Subcutaneous adipose tissue (tissue), 4 donors: ENCODE results near the gene SYNJ1. TPM values are rescaled to one million over a fixed set of nuclear protein-coding genes. Genes with fewer than 3 reads are reported as not detected.

Experiments used
- total RNA-seq, 4 donors: library from RNA; depleted of rRNA; stranded (reverse); fragments of >200 nt; gene quantifications; one replicate each; pipeline ENCODE4 v1.1.0, GENCODE V29; 2016
- TF ChIP-seq, protein P1 (sequence below): fragments of 450-650 bp; IDR thresholded peaks from one replicate; pipeline ENCODE4 v1.5.1; 2016; ENCODE audit warnings: low read depth, mild to moderate bottlenecking, control low read depth, antibody characterized with exemption, moderate library complexity

Gene SYNJ1
- total RNA-seq, 4 donors from 2014 or later: 11.3 to 18.8 (median 14.0) TPM

DNA sequence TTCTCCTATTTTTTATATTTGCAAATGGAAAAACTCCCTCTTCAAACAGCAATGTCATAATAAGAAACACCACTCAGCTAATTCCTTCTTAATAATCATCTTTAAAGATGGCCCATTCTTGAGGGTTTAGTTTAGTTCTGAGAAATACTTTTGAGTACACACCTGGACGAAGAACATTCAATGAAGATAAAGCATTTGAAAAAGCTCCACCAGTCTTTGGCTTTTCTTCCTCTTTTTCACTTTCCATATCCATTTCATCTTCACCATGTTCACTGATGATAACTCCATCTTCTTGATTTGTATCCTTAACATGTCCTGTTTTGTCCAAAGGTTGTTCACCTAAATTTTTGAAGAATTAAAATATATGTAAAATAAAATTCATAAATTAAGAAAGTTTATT is 36.4 kb upstream of the SYNJ1 start:
- TF ChIP-seq, protein P1, sequence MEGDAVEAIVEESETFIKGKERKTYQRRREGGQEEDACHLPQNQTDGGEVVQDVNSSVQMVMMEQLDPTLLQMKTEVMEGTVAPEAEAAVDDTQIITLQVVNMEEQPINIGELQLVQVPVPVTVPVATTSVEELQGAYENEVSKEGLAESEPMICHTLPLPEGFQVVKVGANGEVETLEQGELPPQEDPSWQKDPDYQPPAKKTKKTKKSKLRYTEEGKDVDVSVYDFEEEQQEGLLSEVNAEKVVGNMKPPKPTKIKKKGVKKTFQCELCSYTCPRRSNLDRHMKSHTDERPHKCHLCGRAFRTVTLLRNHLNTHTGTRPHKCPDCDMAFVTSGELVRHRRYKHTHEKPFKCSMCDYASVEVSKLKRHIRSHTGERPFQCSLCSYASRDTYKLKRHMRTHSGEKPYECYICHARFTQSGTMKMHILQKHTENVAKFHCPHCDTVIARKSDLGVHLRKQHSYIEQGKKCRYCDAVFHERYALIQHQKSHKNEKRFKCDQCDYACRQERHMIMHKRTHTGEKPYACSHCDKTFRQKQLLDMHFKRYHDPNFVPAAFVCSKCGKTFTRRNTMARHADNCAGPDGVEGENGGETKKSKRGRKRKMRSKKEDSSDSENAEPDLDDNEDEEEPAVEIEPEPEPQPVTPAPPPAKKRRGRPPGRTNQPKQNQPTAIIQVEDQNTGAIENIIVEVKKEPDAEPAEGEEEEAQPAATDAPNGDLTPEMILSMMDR: no peak

DNA sequence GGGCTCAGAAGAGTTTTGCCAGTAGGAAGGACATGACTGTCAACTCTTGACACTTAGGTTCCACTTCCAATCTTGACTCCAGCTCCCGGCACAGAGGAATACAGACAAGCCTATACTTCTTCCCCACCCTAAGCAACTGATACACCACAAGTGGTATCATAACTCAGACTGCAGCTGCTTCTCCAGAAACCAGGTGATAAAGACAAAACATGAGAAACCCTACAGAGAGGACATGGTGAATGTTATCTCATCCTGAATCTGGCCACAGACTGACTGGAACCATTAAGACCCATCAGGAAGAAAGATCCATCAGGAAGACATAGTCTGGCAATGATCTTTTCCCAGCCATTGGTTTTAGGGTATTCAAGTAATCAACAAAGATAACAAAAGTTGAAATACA is 30.0 kb upstream of the SYNJ1 start:
- TF ChIP-seq, protein P1: no peak

DNA sequence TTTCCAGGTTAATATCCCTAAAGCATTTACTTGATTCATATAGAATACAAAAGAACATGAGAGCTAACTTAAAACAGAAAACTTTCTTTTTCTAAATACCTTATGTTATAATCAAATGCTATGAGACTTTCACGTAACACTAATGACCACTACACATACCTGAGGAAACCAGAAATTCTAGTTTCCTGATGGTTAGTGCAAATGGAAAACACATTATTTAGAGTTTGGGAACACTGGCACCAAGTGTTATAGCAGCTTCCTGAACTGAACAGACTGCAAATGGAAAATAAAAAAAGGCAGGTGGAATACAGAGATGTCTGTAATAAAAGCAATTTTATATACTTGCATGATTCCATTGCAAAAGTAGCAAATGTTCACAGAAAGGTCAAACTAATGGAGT is 28.3 kb upstream of the SYNJ1 start:
- TF ChIP-seq, protein P1: no peak

DNA sequence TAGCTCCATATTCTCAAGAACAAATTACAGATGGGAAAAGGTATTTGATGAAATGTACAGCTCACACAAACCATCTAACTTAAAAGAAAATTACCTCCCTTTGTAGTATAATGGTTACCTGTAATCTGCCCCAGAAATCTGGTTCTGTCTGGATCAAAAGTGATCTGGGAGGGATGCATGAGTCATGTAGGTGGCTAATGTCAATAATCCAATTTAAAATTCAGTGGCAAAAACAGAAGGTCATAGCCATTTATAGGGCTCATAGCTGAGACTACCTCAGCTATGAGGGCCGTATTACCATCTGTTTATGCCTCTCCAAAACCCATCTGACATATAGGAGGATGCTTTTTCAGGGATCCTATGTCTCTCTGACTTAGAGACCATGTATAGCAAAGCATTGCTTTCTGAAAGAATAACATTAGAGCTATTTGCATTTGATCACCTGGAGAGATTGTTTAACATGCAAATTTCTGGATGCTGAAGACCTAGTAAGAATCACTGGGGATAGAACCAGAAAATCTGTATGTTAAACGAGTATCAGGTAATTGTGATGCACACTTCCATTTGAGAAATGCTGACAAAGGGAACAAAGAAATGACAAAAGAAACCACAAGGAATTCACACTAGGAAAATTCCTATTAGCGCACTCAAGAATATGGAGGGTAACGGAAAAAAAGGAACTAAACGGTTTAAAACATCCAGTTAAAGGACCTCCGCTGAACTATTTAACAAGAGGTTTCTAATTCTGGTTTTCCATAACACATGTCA is 26.2 kb upstream of the SYNJ1 start:
- TF ChIP-seq, protein P1: no peak

DNA sequence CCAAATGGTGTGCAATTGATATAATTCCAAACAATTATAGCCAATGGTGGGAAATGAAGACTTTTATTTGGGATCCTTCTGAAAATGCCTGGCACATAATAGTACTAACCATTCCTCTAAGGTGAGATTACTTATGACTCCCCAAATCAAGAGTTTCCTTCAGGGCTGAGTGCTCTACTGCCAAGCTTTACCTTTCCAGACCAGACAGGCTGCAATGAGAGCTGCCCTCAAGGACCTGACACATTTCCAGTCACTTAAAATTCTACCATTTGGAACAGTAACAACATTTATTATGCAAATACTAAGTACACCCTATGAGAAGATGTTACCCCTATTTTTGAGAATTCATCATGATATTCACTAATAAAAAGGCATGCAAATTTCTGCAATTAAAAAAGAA is 22.6 kb upstream of the SYNJ1 start:
- TF ChIP-seq, protein P1: no peak

DNA sequence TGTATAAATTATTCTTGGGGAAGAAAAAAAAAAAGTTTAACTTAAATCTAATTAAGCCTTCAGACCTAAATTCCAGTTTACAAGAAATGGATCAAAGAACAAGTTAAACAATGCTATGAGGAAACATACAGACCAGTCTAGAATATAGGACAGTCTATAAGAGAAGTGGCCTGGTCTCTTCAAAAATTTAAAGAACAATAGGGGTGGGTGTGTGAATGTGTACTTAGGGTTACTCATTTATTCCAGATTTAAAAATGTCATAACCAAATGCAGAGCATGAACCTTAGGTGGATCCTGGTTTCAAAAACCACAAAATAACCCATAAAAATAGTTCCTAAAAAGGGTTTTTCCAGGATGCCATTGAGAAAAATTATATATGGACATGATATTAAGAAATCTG is 21.8 kb upstream of the SYNJ1 start:
- TF ChIP-seq, protein P1: no peak

DNA sequence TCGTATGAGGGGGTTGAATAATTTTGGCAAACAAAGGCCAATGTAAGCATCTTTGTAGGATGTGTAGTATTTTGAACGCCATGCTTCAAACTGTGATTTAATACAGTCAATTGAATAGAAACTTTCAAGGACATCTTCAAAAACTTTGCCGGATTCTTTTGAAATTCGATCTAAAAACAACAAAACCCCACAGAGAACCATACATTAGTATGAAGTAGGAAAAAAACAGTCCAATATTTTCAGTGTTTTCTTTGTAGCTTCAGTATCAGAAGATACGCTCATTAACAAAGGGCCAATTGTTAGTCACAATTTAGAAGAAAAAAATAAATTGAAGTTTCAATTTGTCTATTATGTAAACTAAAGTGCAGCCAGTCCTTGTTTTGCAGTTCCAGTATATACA is 20.7 kb upstream of the SYNJ1 start:
- TF ChIP-seq, protein P1: no peak
